ENCODE measurements around the gene ARSI.

ARSI gene

DNA sequence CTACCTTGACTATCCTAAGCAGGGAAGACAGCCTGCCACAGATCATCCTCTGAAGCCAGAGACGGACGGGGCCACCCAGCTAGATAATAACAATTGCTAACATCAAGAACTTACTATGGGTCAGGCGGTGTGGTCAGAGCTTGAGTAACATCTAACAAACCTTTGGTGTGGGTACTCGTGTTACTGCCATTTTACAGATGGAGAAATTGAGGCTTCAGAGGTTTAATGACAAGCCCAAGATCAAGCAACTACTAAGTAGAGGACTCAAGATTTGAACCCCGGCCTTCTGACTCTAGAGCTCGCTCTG is 16.7 kb upstream of the ARSI start:
- Histone ChIP-seq H3K4me2 (ENCODE audit: low read length) (no peak overlapping the region), H4K20me1 (ENCODE audit: control insufficient read depth, insufficient read depth, low read depth, low read length) (no peaks in the 10 kb centered on the region), H3K4me1 (ENCODE audit: control insufficient read depth, low read length) (no peaks in the 10 kb centered on the region), H3K27me3 (ENCODE audit: control insufficient read depth, low read length) (peaks cover 2% of the 10 kb centered on the region; the same call in 1 of the 2 replicates), H3F3A (ENCODE audit: control insufficient read depth, insufficient read depth) (no peaks in the 10 kb centered on the region), H3K9me2 (replicated peaks; ENCODE audit: control insufficient read depth, low read length) (no peaks in the 10 kb centered on the region), H3K27ac (ENCODE audit: low read depth, low read length) (no peak overlapping the region), H3K4me3 (ENCODE audit: low read length) (no peak overlapping the region), H3K9me3 (ENCODE audit: control insufficient read depth, insufficient read depth, low read length) (no peaks in the 10 kb centered on the region), H3K79me2 (ENCODE audit: control insufficient read depth, low read length) (no peaks in the 10 kb centered on the region), H3K36me3 (ENCODE audit: control insufficient read depth, low read length) (no peaks in the 10 kb centered on the region)
- TF ChIP-seq EZH2phosphoT487 (IDR thresholded peaks at IDR 0.05; ENCODE audit: borderline replicate concordance, low read length), result no peak
- TF ChIP-seq, protein P1, sequence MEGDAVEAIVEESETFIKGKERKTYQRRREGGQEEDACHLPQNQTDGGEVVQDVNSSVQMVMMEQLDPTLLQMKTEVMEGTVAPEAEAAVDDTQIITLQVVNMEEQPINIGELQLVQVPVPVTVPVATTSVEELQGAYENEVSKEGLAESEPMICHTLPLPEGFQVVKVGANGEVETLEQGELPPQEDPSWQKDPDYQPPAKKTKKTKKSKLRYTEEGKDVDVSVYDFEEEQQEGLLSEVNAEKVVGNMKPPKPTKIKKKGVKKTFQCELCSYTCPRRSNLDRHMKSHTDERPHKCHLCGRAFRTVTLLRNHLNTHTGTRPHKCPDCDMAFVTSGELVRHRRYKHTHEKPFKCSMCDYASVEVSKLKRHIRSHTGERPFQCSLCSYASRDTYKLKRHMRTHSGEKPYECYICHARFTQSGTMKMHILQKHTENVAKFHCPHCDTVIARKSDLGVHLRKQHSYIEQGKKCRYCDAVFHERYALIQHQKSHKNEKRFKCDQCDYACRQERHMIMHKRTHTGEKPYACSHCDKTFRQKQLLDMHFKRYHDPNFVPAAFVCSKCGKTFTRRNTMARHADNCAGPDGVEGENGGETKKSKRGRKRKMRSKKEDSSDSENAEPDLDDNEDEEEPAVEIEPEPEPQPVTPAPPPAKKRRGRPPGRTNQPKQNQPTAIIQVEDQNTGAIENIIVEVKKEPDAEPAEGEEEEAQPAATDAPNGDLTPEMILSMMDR (IDR thresholded peaks at IDR 0.05; ENCODE audit: low read depth, low read length, poor library complexity, severe bottlenecking), result no peak

DNA sequence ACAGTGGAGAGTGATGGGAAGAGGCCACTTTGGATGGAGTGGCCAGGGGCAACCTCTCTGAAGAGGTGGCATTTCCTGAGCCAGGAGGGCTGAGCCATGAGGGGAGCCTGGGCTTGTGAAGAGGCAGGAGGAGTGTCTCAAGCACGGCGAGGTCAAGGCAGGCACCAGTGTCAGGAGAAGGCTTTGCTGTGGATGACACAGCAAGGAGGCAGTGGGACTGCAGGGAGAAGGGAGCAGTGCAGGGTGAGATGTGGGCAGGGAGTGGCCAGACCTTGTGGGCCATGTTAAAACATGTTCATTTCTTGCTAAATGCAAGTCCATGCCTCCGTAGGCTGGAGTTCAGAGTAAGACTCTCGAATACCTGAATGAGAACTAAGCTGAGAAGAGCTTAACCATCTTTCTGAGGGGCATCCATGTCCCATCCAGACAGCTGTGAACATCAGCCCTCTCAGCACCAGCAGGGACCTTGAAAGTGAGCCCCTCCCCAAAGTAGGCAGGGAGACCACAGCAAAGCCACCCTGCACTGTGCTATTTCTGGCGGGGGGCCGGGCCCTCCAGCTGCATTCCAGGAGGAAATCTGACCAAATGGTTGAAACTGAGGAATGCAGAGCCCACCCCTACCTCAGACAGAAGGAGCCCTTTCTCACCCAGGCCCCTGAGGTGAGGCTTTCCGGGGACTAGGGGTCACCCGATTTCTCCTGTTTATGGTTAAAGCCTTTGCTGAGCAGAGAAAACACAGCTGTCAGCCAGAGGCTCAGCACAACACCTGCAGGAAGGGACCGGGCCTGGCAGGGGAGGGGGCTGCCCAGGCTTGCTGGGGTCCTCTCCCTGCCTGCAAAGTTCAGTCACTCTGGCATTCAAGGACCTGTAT is 16.1 kb upstream of the ARSI start:
- H3K36me3 ChIP-seq (ENCODE audit: control insufficient read depth, low read length), result no peaks in the 10 kb centered on the region
- no peaks in the 10 kb centered on the region for H3K9me2 ChIP-seq (replicated peaks; ENCODE audit: control insufficient read depth, low read length)
- H3F3A ChIP-seq (ENCODE audit: control insufficient read depth, insufficient read depth), result no peaks in the 10 kb centered on the region
- H3K27ac ChIP-seq (ENCODE audit: low read depth, low read length), result no peak overlapping the region
- H3K27me3 ChIP-seq (ENCODE audit: control insufficient read depth, low read length), result peaks cover 6% of the 10 kb centered on the region
- no peaks in the 10 kb centered on the region for H3K4me1 ChIP-seq (ENCODE audit: control insufficient read depth, low read length)
- no peaks in the 10 kb centered on the region for H3K79me2 ChIP-seq (ENCODE audit: control insufficient read depth, low read length)
- H3K9me3 ChIP-seq (ENCODE audit: control insufficient read depth, insufficient read depth, low read length), result no peaks in the 10 kb centered on the region
- H3K4me2 ChIP-seq (ENCODE audit: low read length), result no peak overlapping the region
- no peak for TF ChIP-seq EZH2phosphoT487 (IDR thresholded peaks at IDR 0.05; ENCODE audit: borderline replicate concordance, low read length)
- TF ChIP-seq, protein P1 (IDR thresholded peaks at IDR 0.05; ENCODE audit: low read depth, low read length, poor library complexity, severe bottlenecking), result no peak
- no peaks in the 10 kb centered on the region for H4K20me1 ChIP-seq (ENCODE audit: control insufficient read depth, insufficient read depth, low read depth, low read length)
- no peak overlapping the region for H3K4me3 ChIP-seq (ENCODE audit: low read length)

- Histone ChIP-seq H3K27me3 (ENCODE audit: control insufficient read depth, low read length) (peaks cover 14% of the 10 kb centered on the region), H3K27ac (ENCODE audit: low read depth, low read length) (no peak overlapping the region), H3F3A (ENCODE audit: control insufficient read depth, insufficient read depth) (no peaks in the 10 kb centered on the region), H3K4me2 (ENCODE audit: low read length) (no peak overlapping the region), H3K4me3 (ENCODE audit: low read length) (no peak overlapping the region), H3K36me3 (ENCODE audit: control insufficient read depth, low read length) (no peaks in the 10 kb centered on the region), H3K9me3 (ENCODE audit: control insufficient read depth, insufficient read depth, low read length) (no peaks in the 10 kb centered on the region), H3K4me1 (ENCODE audit: control insufficient read depth, low read length) (no peaks in the 10 kb centered on the region), H3K79me2 (ENCODE audit: control insufficient read depth, low read length) (no peaks in the 10 kb centered on the region), H4K20me1 (ENCODE audit: control insufficient read depth, insufficient read depth, low read depth, low read length) (no peaks in the 10 kb centered on the region), H3K9me2 (replicated peaks; ENCODE audit: control insufficient read depth, low read length) (no peaks in the 10 kb centered on the region)
- TF ChIP-seq, protein P1 (IDR thresholded peaks at IDR 0.05; ENCODE audit: low read depth, low read length, poor library complexity, severe bottlenecking), result no peak
- TF ChIP-seq EZH2phosphoT487 (IDR thresholded peaks at IDR 0.05; ENCODE audit: borderline replicate concordance, low read length), result no peak
Observed at GRCh38 chr5:150317048-150318003, 14.6 kb upstream of the ARSI start.
